Spleen (tissue), 11 donors: ENCODE results near the gene PRMT1. TPM values are rescaled to one million over a fixed set of nuclear protein-coding genes. Genes with fewer than 3 reads are reported as not detected.
A peak's percentile ranks its signal among the peaks of the same experiment; 100 is the strongest.

Source experiments
- DNase-seq: peaks from one replicate; pipeline ENCODE4 v3.0.0-alpha.2; 2020
- H3K27ac ChIP-seq, 8 donors: fragments of 200-600 bp; sonication (generic) in 7 of 8; 1 replicate in 4 of 8; 2 replicates in 4 of 8; pipeline versions ENCODE4 v1.5.0 to v1.8.0; 2016 to 2021; ENCODE audit warnings: inconsistent platforms in 4 of 8, mild to moderate bottlenecking in 4 of 8, moderate library complexity in 1 of 8
- H3K27me3 ChIP-seq, 7 donors: fragments of 200-600 bp; sonication (generic) in 6 of 7; replicated peaks in 1 of 7; 1 replicate in 4 of 7; 2 replicates in 3 of 7; pipeline versions ENCODE4 v1.5.0 to v1.8.0; 2016 to 2021; ENCODE audit warnings: inconsistent platforms in 3 of 7, mild to moderate bottlenecking in 1 of 7
- H3K36me3 ChIP-seq, 6 donors: fragments of 200-600 bp; sonication (generic) in 5 of 6; 1 replicate in 4 of 6; 2 replicates in 2 of 6; pipeline versions ENCODE4 v1.5.0 to v1.8.0; 2016 to 2021; ENCODE audit warnings: inconsistent platforms in 2 of 6
- H3K4me1 ChIP-seq, 6 donors: fragments of 200-600 bp; sonication (generic) in 5 of 6; 1 replicate in 3 of 6; 2 replicates in 3 of 6; pipeline versions ENCODE4 v1.5.0 to v1.8.0; 2016 to 2021; ENCODE audit warnings: inconsistent platforms in 3 of 6
- H3K4me3 ChIP-seq, 8 donors: fragments of 200-600 bp; sonication (generic) in 7 of 8; 1 replicate in 4 of 8; 2 replicates in 4 of 8; pipeline versions ENCODE4 v1.5.0 to v1.8.0; 2016 to 2021; ENCODE audit warnings: inconsistent platforms in 4 of 8, mild to moderate bottlenecking in 4 of 8, moderate library complexity in 2 of 8
- H3K9me3 ChIP-seq, 8 donors: fragments of 200-600 bp; sonication (generic) in 7 of 8; 1 replicate in 4 of 8; 2 replicates in 4 of 8; pipeline versions ENCODE4 v1.5.0 to v1.8.0; 2016 to 2021; ENCODE audit warnings: inconsistent platforms in 4 of 8
- POLR2A ChIP-seq, 3 donors: fragments of 450-650 bp; IDR thresholded peaks; one replicate each; pipeline ENCODE4 v1.5.1; 2017; ENCODE audit warnings: antibody characterized with exemption in 3 of 3, mild to moderate bottlenecking in 1 of 3
- POLR2AphosphoS5 ChIP-seq, 3 donors: sonication (generic); formaldehyde crosslinking; IDR thresholded peaks; one replicate each; pipeline ENCODE4 v1.5.1; 2017; ENCODE audit warnings: antibody characterized with exemption in 3 of 3
- WGBS, 5 donors: extraction: QIAGEN DNeasy Blood & Tissue Kit in 3 of 5; methylation state at CpG; one replicate each; pipeline versions ENCODE4 v1.1.5 to v1.1.7; 2013 to 2018; 5-methylcytosine and 5-hydroxymethylcytosine counted together
- intact Hi-C: fragments of 100-400 bp; cut with DNase I; formaldehyde crosslinking; loops from one replicate; pipeline ENCODE4 v1.15.0; 2023; ENCODE audit warnings: low total_unique reads
- polyA plus RNA-seq, 3 donors: library from polyadenylated mRNA; stranded (reverse); fragments of 200-250 nt; gene quantifications; one replicate each; pipeline ENCODE4 v1.2.1, GENCODE V29; 2013
- total RNA-seq, 7 donors: library from RNA; depleted of rRNA in 3 of 7; stranded (reverse); fragments of >200 nt in 3 of 7; fragmentation: NEBNext Ultra II Directional in 4 of 7; extraction: Animal tissue kit (Norgen Biotek cat#: 25700) in 4 of 7; gene quantifications; one replicate each; pipeline versions ENCODE4 v1.1.0 to v1.2.1, GENCODE V29; 2016 to 2021
- TF ChIP-seq, protein P1 (sequence below), 11 experiments: fragments of 200-600 bp in 7 of 11; fragments of 450-650 bp in 4 of 11; sonication (generic) in 4 of 11; IDR thresholded peaks in 8 of 11; conservative IDR thresholded peaks in 3 of 11; 1 replicate in 7 of 11; 2 replicates in 4 of 11; pipeline versions ENCODE4 v1.4.0 to v1.8.0; 2016 to 2021; ENCODE audit warnings: antibody characterized with exemption in 11 of 11, inconsistent platforms in 4 of 11, mild to moderate bottlenecking in 1 of 11
- donor health status: healthy with polysubstance abuse.
- donor health status: DM: no; HTN: no; CAD: no; lungs with moderate emphysema.
- donor health status: DM: no; HTN: no; CAD: no.
- donor health status: Bipolar disorder and iron deficiency.
- donor health status: healthy.
- donor health status: DM: no; HTN: no; CAD: no.
- donor health status: DM: yes; HTN: yes; CAD: no.

Gene PRMT1
- total and polyA plus RNA-seq, 10 donors, result 108 to 175 (median 124) TPM

DNA sequence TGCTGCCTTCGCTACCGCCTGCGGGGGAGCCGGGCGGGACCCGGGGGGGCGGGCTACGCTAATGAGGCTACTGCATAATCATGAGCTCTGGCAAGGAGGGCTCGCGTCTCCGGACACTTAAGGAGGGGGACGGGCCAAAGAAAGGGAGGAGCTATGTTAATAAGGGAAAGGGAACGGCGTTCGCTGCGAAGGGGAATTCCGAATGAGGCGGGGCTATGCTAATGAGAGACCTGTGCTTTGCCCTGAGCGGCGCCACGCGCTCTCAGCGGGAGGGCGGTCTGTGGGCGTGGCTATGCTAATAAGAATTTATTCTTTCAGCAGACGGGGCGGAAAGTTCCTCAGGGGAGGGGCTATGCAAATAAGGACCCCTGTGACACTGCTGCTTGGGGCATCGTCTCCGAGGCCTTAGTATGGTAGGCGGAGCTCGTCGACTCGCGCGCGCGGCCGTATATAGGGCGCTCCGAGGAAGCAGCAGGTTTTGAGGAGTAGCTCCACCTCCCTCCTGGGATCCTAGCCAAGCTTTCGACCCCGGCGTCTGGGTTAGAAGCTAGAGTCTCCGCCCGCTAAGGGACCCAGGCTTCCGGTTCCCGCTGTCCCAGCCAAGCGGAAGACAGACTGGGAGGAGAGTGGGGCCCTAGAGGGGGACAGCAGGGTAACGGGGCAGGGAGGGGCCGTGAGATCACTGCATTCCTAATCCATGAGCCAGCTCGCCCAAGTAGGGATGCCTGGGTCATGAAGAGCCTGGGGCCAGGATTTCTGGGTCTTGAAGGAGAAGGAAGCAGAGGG is 36.8 kb upstream of the PRMT1 start, which contains the start of gene RRAS:
Gene RRAS, minus strand, starts transcription at position 31 of the 786 bp plus-strand sequence. CDS start 45 bp downstream, outside the sequence.
- Histone ChIP-seq H3K27ac (peak within 1 kb of the TSS; percentile 89 to 98 (median 95)), H3K4me3 (peak within 1 kb of the TSS; percentile 54 to 98 (median 78)), H3K27me3 (no peaks in the 10 kb centered on the region), H3K4me1 (peaks cover 18 to 89% (median 75%) of the 10 kb centered on the region in 6 donors), H3K9me3 (no peaks in the 10 kb centered on the region), H3K36me3 (peaks cover 0 to 14% (median 2%) of the 10 kb centered on the region in 6 donors)
- TF ChIP-seq POLR2A (IDR thresholded peaks at IDR 0.05) (peak in 2 of 3 donors; percentile 38 to 88), POLR2AphosphoS5 (IDR thresholded peaks at IDR 0.05) (peak; percentile 94 to 99 (median 95))
- TF ChIP-seq, protein P1, sequence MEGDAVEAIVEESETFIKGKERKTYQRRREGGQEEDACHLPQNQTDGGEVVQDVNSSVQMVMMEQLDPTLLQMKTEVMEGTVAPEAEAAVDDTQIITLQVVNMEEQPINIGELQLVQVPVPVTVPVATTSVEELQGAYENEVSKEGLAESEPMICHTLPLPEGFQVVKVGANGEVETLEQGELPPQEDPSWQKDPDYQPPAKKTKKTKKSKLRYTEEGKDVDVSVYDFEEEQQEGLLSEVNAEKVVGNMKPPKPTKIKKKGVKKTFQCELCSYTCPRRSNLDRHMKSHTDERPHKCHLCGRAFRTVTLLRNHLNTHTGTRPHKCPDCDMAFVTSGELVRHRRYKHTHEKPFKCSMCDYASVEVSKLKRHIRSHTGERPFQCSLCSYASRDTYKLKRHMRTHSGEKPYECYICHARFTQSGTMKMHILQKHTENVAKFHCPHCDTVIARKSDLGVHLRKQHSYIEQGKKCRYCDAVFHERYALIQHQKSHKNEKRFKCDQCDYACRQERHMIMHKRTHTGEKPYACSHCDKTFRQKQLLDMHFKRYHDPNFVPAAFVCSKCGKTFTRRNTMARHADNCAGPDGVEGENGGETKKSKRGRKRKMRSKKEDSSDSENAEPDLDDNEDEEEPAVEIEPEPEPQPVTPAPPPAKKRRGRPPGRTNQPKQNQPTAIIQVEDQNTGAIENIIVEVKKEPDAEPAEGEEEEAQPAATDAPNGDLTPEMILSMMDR (IDR thresholded peaks at IDR 0.05 in 8 of 11, conservative IDR thresholded peaks at IDR 0.05 in 3 of 11), result peak in 3 of 11 experiments; percentile 22 to 39 (median 25)
- 0% methylated on average over 29 to 51 of the region's 51 CpGs for WGBS, 5 donors
- DNase-seq, result peak; percentile 99
- intact Hi-C loops, result no loop called here

DNA sequence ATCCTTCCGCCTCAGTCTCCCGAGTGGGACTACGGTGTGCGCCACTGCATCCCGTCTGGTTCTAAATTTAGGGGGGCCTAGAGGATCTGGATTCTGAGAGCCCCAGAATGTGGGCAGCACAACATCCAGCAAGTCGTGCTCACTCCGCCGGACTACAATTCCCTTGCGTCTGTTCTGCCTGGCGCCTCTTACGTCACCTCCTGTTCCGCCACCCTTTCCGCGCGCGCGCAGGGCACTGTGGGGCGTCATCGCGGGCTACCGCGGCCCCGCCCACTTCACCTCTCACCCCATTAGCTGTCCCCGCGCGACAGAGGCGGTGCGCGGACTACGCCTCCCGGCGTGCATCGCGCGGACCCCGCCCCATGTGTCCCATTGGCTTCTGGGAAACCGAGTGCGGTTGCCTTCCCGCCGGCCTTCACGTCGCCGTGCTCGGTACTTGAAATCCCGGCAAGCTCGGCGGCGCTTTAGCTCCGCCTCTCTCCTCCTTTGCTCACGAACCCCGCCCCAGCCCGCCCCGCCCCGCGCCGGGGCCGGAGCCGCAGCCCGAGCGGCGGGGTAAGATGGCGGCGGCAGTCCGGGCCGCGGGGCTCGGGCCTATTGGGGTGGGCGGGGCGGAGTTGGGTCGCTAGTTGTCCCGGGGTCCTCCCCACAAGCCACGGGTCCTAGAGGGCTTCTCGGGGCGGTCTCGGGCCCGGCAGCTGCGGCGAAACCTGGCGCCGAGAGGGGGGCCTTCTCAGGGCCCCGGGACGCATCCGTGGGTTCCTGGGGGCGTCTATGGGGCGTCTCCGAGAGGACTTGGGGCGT is 35.2 kb upstream of the PRMT1 start, which contains the start of gene SCAF1:
Gene SCAF1, plus strand, starts transcription at position 522 of the 804 bp plus-strand sequence. CDS start 2,818 bp downstream, outside the sequence.
- Histone ChIP-seq H3K27me3 (no peaks in the 10 kb centered on the region), H3K4me1 (peaks cover 15 to 79% (median 66%) of the 10 kb centered on the region in 6 donors), H3K36me3 (peaks cover 0 to 25% (median 16%) of the 10 kb centered on the region in 6 donors), H3K4me3 (peak within 1 kb of the TSS; percentile 62 to 98 (median 86)), H3K9me3 (no peaks in the 10 kb centered on the region), H3K27ac (peak within 1 kb of the TSS; percentile 89 to 98 (median 95))
- peak; percentile 99 for DNase-seq
- TF ChIP-seq, protein P1 (IDR thresholded peaks at IDR 0.05 in 8 of 11, conservative IDR thresholded peaks at IDR 0.05 in 3 of 11), result peak in 1 of 11 experiments; percentile 32
- peak; percentile 97 for TF ChIP-seq POLR2AphosphoS5 (IDR thresholded peaks at IDR 0.05)
- TF ChIP-seq POLR2A (IDR thresholded peaks at IDR 0.05), result peak in 2 of 3 donors; percentile 73 to 78
- intact Hi-C loops, result no loop called here
- 0 to 1% (median 1%) methylated on average over 44 to 87 of the region's 87 CpGs for WGBS, 5 donors

DNA sequence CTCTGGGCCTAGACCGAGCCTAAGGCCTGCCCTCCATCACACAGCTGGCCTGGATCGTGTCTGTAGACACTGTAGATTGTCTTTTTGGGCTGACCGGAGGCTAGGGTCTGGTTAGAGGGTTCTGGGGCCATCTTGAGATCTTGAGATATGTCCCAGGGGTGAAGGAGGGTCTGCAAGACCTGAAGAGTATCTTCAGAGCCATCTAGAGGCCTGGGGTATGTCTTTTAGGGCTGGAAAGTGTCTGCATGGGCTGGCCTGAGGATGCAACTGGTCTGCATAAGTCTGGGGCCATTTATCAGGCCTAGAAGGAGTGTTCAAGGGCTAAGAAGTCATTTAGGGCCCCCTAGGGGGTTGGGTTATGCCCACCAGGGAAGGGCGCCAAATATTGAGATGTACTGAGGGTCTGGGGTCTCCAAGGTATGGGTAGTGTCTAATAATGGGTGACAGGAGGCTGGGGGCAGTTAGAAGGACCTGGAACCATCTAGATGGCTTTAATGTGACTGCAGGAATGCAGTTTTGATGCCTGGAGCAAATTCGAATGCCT is 34.5 kb upstream of the PRMT1 start:
- Histone ChIP-seq H3K4me1 (peaks cover 15 to 81% (median 63%) of the 10 kb centered on the region in 6 donors), H3K4me3 (peak overlapping the region; percentile 62 to 98 (median 86)), H3K36me3 (peaks cover 0 to 32% (median 22%) of the 10 kb centered on the region in 6 donors), H3K27me3 (no peaks in the 10 kb centered on the region), H3K9me3 (no peaks in the 10 kb centered on the region), H3K27ac (peak overlapping the region; percentile 89 to 98 (median 95))
- DNase-seq, result no peak
- TF ChIP-seq POLR2A (IDR thresholded peaks at IDR 0.05), result no peak
- TF ChIP-seq, protein P1 (IDR thresholded peaks at IDR 0.05 in 8 of 11, conservative IDR thresholded peaks at IDR 0.05 in 3 of 11), result no peak
- TF ChIP-seq POLR2AphosphoS5 (IDR thresholded peaks at IDR 0.05), result no peak
- intact Hi-C loops, result no loop called here
- WGBS, 5 donors, result 11 to 19% (median 12%) methylated on average over 4 to 5 of the region's 5 CpGs
